Measurements from ENCODE around the gene HAND2.
A peak's percentile ranks its signal among the peaks of the same experiment; 100 is the strongest.

The HAND2 gene

GRCh38 chr4:173535165-173535902 lies 5.3 kb upstream of the HAND2 start:
- H3K36me3 ChIP-seq: no peaks in the 10 kb centered on the region
- no peak overlapping the region for H3K4me3 ChIP-seq (ENCODE audit: low read depth, low read length)
- no peak overlapping the region for H3K27ac ChIP-seq
- no peak for TF ChIP-seq CTCF (IDR thresholded peaks at IDR 0.05; ENCODE audit: low read depth, low read length)
- no peaks in the 10 kb centered on the region for H3K9me3 ChIP-seq (ENCODE audit: severe bottlenecking)
- DNase-seq: no peak
- H3K27me3 ChIP-seq (ENCODE audit: insufficient read depth, low read depth, severe bottlenecking): peaks cover 3% of the 10 kb centered on the region

- no peaks in the 10 kb centered on the region for H3K36me3 ChIP-seq
- no peak for TF ChIP-seq CTCF (IDR thresholded peaks at IDR 0.05; ENCODE audit: low read depth, low read length)
- H3K9me3 ChIP-seq (ENCODE audit: severe bottlenecking): no peaks in the 10 kb centered on the region
- H3K4me3 ChIP-seq (ENCODE audit: low read depth, low read length): no peak overlapping the region
- no peak for DNase-seq
- H3K27me3 ChIP-seq (ENCODE audit: insufficient read depth, low read depth, severe bottlenecking): peaks cover 3% of the 10 kb centered on the region
- H3K27ac ChIP-seq: no peak overlapping the region
These were observed 4.4 kb upstream of the HAND2 start for GRCh38 chr4:173534434-173534833.

GRCh38 chr4:173532725-173533511 lies 2.9 kb upstream of the HAND2 start:
- H3K27ac ChIP-seq: no peak overlapping the region
- H3K9me3 ChIP-seq (ENCODE audit: severe bottlenecking): no peaks in the 10 kb centered on the region
- TF ChIP-seq CTCF (IDR thresholded peaks at IDR 0.05; ENCODE audit: low read depth, low read length): no peak
- no peaks in the 10 kb centered on the region for H3K36me3 ChIP-seq
- peaks cover 3% of the 10 kb centered on the region for H3K27me3 ChIP-seq (ENCODE audit: insufficient read depth, low read depth, severe bottlenecking)
- no peak for DNase-seq
- no peak overlapping the region for H3K4me3 ChIP-seq (ENCODE audit: low read depth, low read length)

DNA sequence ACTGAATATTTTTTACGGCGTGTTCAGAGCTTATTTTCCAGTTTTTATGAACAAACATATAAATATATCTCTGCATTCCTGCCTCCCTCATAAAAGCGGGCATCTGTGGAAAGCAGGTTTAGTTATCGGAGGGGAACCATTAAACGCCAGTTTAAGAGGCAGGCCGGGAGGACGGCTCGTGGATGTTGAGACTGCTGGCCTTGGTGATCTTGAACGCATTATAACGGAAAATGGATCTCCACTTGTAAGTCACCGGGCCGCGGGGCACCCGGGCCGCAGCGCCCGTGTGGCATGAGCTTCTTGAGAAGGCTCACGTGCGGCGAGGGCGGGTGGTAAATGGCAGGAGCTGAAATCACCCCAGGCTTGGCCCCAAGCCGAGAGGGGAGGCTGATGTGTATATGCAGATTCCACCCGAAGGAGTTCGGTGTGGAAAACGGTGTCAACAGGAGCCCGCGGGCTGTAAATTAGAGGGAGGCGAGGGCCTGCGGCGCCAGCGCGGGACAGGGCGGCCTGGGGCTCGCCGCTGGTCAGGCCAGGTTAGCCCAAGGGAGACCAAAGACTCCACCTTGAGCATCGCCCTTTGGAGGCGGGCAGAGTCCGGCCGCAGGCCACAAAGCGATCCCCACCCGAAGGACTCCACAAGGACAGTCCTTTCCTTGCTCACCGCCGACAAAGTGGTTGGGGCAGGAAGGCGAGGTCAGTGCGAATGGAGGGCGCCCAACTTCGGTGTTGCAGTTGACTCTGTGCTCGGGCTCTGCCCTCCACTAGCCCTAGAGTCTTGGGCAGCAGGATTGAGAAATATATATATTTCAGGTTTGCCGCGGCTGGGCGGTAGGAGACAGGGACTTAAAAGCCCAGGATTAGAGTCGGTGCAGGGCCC lies 1.3 kb upstream of the HAND2 start:
- Histone ChIP-seq H3K27me3 (ENCODE audit: insufficient read depth, low read depth, severe bottlenecking) (peaks cover 3% of the 10 kb centered on the region), H3K4me3 (ENCODE audit: low read depth, low read length) (peak overlapping the region; percentile 77), H3K27ac (no peak overlapping the region), H3K36me3 (peaks cover 7% of the 10 kb centered on the region), H3K9me3 (ENCODE audit: severe bottlenecking) (peaks cover 4% of the 10 kb centered on the region)
- no peak for DNase-seq
- TF ChIP-seq CTCF (IDR thresholded peaks at IDR 0.05; ENCODE audit: low read depth, low read length): no peak

GRCh38 chr4:173530326-173531085 lies 477 bp upstream of the HAND2 start:
- Histone ChIP-seq H3K4me3 (ENCODE audit: low read depth, low read length) (peak overlapping the region; percentile 77), H3K27ac (no peak overlapping the region), H3K36me3 (peaks cover 10% of the 10 kb centered on the region), H3K9me3 (ENCODE audit: severe bottlenecking) (peaks cover 4% of the 10 kb centered on the region), H3K27me3 (ENCODE audit: insufficient read depth, low read depth, severe bottlenecking) (peaks cover 3% of the 10 kb centered on the region)
- DNase-seq: no peak
- TF ChIP-seq CTCF (IDR thresholded peaks at IDR 0.05; ENCODE audit: low read depth, low read length): no peak

All from WERI-Rb-1 (cell line).